GM12878 (cell line): ENCODE measurements around the gene CAT.

Source experiments
- CHD2 ChIP-seq: IDR thresholded peaks from 2 replicates; pipeline ENCODE4 v1.6.1; 2011; ENCODE audit warnings: low read depth, low read length, improper control_type of control experiment, borderline replicate concordance
- CTCF ChIP-seq, 3 experiments: IDR thresholded peaks in 2 of 3; conservative IDR thresholded peaks in 1 of 3; 2 replicates each; pipeline ENCODE4 v1.5.1; 2011; ENCODE audit warnings: low read depth in 3 of 3, low read length in 3 of 3, mild to moderate bottlenecking in 3 of 3, control low read depth in 2 of 3, moderate library complexity in 2 of 3, inconsistent platforms in 1 of 3, mixed read lengths in 1 of 3; ENCODE audit not compliant: control insufficient read depth in 2 of 3, insufficient read depth in 1 of 3; ENCODE audit errors: extremely low read depth in 1 of 3
- EGR1 ChIP-seq, 2 experiments: IDR thresholded peaks; 1 replicate in 1 of 2; 2 replicates in 1 of 2; pipeline ENCODE4 v1.6.1; 2011 to 2012; ENCODE audit warnings: low read depth in 2 of 2, low read length in 2 of 2, borderline replicate concordance in 1 of 2, mild to moderate bottlenecking in 1 of 2, moderate library complexity in 1 of 2
- ELK1 ChIP-seq: IDR thresholded peaks from 2 replicates; pipeline ENCODE4 v1.6.1; 2012; ENCODE audit warnings: low read depth, low read length, improper control_type of control experiment
- FOXM1 ChIP-seq: IDR thresholded peaks from 2 replicates; pipeline ENCODE4 v1.6.1; 2012; ENCODE audit warnings: low read depth, mild to moderate bottlenecking, inconsistent platforms, low read length, moderate library complexity
- GABPA ChIP-seq: IDR thresholded peaks from 2 replicates; pipeline ENCODE4 v1.6.1; 2014; ENCODE audit warnings: antibody characterized with exemption, low read depth, mild to moderate bottlenecking, inconsistent platforms
- IRF4 ChIP-seq: IDR thresholded peaks from 2 replicates; pipeline ENCODE4 v1.6.1; 2011; ENCODE audit warnings: low read depth, low read length
- POLR2A ChIP-seq: IDR thresholded peaks from 2 replicates; pipeline ENCODE4 v1.6.1; 2011; ENCODE audit warnings: low read depth, mild to moderate bottlenecking, low read length
- RAD21 ChIP-seq: IDR thresholded peaks from 2 replicates; pipeline ENCODE4 v1.6.1; 2011; ENCODE audit warnings: mild to moderate bottlenecking, low read depth, low read length, moderate library complexity; ENCODE audit not compliant: insufficient read depth
- RCOR1 ChIP-seq: conservative IDR thresholded peaks from 2 replicates; pipeline ENCODE4 v1.6.1; 2012; ENCODE audit warnings: low read depth, low read length, improper control_type of control experiment
- RELA ChIP-seq: fragments of 450-650 bp; IDR thresholded peaks from 2 replicates; pipeline ENCODE4 v1.8.0; 2014; ENCODE audit warnings: borderline replicate concordance; ENCODE audit not compliant: partially characterized antibody
- SP1 ChIP-seq: IDR thresholded peaks from one replicate; pipeline ENCODE4 v1.6.1; 2011; ENCODE audit warnings: low read depth, low read length
- SREBF2 ChIP-seq: IDR thresholded peaks from 2 replicates; pipeline ENCODE4 v1.6.1; 2012; ENCODE audit warnings: mild to moderate bottlenecking, low read length
- ZNF24 ChIP-seq: fragments of 450-650 bp; IDR thresholded peaks from 2 replicates; pipeline ENCODE4 v1.6.1; 2017; ENCODE audit warnings: antibody characterized with exemption, mild to moderate bottlenecking

GRCh38 chr11:34446386-34446785 is 7.7 kb downstream of the CAT start:
- TF ChIP-seq CTCF (IDR thresholded peaks at IDR 0.05 in 2 of 3, conservative IDR thresholded peaks at IDR 0.05 in 1 of 3; ENCODE audit: control insufficient read depth in 2 of 3, extremely low read depth in 1 of 3, insufficient read depth in 1 of 3, low read depth in 3 of 3, low read length in 3 of 3) (no peak), ZNF24 (no peak), POLR2A (no peak), CHD2 (no peak), SP1 (no peak), IRF4 (no peak), FOXM1 (no peak), RCOR1 (no peak), RAD21 (no peak), EGR1 (IDR thresholded peaks at IDR 0.05; ENCODE audit: borderline replicate concordance in 1 of 2, low read depth in 2 of 2, low read length in 2 of 2) (no peak), ELK1 (no peak), GABPA (no peak), RELA (no peak), SREBF2 (no peak)
